NCI-H2107 treated with DMSO at 0.1 percent for 48 hours (cell line): ENCODE results near the gene TM4SF1.
"Not testable (repeated sequence)": the region's sequence is repeated elsewhere in the genome, so short reads cannot be mapped to it uniquely, and the experiment has no call there.

Source experiments
- DNase-seq: peaks from one replicate; lab custom pipeline; 2025; ENCODE audit not compliant: unreplicated experiment; lab: John Stamatoyannopoulos, UW

TM4SF1 gene

DNA sequence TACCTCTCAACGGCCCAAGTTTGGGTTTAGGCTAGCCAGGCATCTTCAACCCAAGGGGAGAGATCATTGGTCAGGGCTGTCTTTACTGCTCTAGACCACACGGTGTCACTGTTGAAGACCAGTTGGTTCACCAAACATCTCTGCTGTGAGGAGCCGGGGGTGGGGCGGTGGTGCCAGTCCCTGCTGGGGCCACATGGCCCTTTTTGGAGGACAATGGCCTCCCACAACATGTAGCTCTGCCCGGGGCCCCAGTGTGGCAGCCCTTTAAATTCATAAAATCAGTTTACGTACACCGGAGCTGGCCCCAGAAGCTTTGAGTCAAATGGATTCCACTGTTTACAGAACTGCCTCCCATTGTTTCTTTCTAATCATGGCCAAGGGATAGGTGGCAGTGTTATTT lies 24.9 kb downstream of the TM4SF1 start:
- DNase-seq: peak; percentile 26

DNA sequence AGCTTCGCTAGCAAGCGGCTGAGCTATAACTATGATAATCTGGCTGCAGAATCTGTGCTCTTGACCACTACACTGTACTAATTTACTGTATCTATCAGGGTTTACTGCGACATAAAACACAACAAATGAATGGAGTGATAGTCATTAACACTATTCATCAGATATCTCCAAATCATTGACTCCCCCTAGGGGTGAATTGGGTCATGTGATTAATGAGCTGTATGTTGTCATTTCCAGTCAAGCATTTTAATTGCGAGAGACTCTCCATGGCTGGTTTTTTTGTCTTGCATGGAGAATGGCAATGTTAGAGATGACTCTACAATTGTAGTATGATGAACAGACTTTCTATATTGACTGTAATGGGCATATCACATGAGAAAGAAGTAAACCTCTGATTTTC lies 33.5 kb downstream of the TM4SF1 start:
- no peak for DNase-seq

DNA sequence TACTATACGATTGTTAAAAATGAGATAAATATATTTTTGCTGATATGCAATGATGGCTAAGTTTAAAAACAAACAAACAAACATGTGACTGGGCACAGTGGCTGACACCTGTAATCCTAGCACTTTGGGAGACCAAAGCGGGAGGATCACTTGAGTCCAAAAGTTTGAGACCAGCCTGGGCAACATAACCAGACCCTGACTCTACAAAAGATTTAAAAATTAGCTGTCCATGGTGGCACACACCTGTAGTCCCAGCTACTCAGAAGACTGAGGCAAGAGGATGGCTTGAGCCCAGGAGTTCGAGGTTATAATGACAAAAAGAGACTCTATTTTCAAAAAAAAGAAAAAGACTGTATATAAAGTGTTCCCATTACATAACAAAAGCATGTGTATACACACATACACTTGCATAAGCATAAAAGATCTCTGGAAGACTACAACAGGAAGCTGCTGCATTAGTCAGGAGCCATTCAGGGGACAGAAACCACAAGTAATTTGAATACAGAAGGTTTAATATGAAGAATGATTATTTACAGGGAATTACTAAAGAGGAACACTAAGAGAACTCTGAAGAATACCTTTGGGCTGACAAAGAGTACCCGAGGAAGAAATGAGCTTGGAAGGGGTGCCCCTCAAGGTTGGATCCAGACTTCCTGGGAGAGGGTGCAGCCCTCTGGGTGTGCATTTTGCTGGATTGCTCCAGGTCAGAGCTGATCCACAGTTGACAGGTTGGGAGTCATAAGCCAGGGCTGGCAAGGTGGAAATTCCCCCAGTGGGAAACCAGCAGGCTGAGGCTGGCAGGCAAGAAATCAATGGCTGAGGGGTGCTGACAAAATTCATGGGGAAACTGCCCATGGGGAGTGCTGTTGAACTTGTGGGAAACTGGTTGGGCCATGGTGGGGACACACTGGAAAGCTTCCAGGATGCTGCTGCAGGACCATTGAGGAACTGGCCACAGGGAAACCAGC lies 34.8 kb downstream of the TM4SF1 start:
- DNase-seq: peak; percentile 46

DNA sequence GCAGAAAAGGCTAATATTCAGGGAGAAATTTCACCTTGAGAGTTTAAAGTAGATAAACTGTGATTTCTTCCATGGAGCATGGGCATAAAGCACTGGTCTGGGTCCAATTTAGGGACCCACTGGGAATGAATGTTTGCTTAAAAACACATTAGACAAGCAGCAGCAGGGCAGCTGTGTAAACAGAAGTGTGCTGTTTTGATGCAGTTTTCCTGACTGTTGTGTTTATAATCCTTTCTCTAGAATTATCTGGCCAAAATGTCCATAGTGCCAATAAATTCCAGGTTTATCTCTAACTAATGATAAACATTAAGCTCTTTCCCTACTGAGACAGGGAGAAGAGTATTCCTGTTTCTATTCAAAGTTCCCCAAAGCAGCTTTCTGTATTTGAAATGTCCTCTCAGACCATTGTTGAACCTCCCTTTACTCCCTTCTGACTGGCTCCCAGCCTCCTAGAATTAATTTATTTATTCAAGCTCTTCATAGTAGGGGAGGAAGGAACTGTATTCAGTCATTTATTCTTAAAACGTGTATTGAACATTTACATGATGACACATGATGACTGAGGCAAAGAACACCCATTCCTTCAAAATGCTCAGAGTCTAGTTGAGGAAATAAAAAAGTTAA lies 37.0 kb downstream of the TM4SF1 start:
- DNase-seq: peak; percentile 49

- no peak for DNase-seq
Observed at GRCh38 chr3:149339931-149340309, 37.5 kb downstream of the TM4SF1 start.

- DNase-seq: not testable (repeated sequence)
Observed at GRCh38 chr3:149337486-149337885, 40.0 kb downstream of the TM4SF1 start.

- no peak for DNase-seq
Observed at GRCh38 chr3:149336925-149337324, 40.5 kb downstream of the TM4SF1 start.

GRCh38 chr3:149333176-149333859 lies 44.1 kb downstream of the TM4SF1 start, which contains the start of gene TM4SF18:
TM4SF18 (minus strand) TSS chr3:149333636; CDS start chr3:149333382, 254 bp downstream.
- DNase-seq: no peak

GRCh38 chr3:149332771-149333170 lies 44.7 kb downstream of the TM4SF1 start:
- DNase-seq: no peak

- no peak for DNase-seq
Observed at GRCh38 chr3:149332227-149332765, 45.2 kb downstream of the TM4SF1 start.

- DNase-seq: no peak
Observed at GRCh38 chr3:149331396-149331795, 46.1 kb downstream of the TM4SF1 start.

GRCh38 chr3:149330609-149331331 lies 46.7 kb downstream of the TM4SF1 start:
- DNase-seq: peak; percentile 91

GRCh38 chr3:149327156-149327555 lies 50.3 kb downstream of the TM4SF1 start:
- no peak for DNase-seq

- no peak for DNase-seq
Observed at GRCh38 chr3:149325581-149325980, 51.9 kb downstream of the TM4SF1 start.

DNA sequence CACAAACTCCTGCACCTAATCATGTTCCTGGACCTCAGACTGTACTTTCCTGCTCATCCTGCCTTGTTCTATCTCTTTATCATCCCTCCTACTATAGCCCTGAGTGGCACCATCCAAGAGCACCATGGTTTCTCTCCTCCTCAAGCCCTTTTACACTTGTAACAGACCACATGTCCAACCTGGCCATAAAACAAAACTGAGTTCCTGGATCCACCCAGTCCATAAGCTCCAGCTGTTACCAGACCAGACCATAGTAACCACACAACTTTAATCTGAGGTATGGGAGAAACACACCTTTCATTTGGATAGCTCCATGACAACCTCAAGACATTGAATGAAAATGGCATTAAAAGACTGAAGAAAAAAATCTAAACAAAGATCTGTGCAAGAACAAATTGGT lies 53.1 kb downstream of the TM4SF1 start:
- DNase-seq: no peak

- DNase-seq: no peak
Observed at GRCh38 chr3:149321640-149322039, 55.8 kb downstream of the TM4SF1 start.

- no peak for DNase-seq
Observed at GRCh38 chr3:149321136-149321535, 56.3 kb downstream of the TM4SF1 start.

GRCh38 chr3:149319750-149320149 lies 57.7 kb downstream of the TM4SF1 start:
- DNase-seq: no peak
